ENCODE measurements around the gene FAM111B. TPM values are rescaled to one million over a fixed set of nuclear protein-coding genes. Genes with fewer than 3 reads are reported as not detected.
"Not testable (repeated sequence)": the region's sequence is repeated elsewhere in the genome, so short reads cannot be mapped to it uniquely, and the experiment has no call there.

The FAM111B gene
- total and polyA plus RNA-seq, 8 donors: 11.4 to 21.7 (median 14.2) TPM

GRCh38 chr11:59097113-59097708 is 9.8 kb upstream of the FAM111B start:
- Histone ChIP-seq H3K36me3 (no peaks in the 10 kb centered on the region), H3K9me3 (no peaks in the 10 kb centered on the region), H3K4me1 (peaks cover 0 to 9% of the 10 kb centered on the region in 2 donors), H3K4me3 (no peak overlapping the region), H3K27ac (no peak overlapping the region), H3K27me3 (peaks cover 0 to 7% of the 10 kb centered on the region in 2 donors)
- peak in 2 of 4 donors; percentile 24 to 59 for DNase-seq
- TF ChIP-seq CTCF (IDR thresholded peaks at IDR 0.05): peak; percentile 72
- intact Hi-C loops (cut with DNase I): no loop called here
- ATAC-seq: peak; percentile 86

GRCh38 chr11:59097938-59098337 is 9.1 kb upstream of the FAM111B start:
- peaks cover 0 to 13% of the 10 kb centered on the region in 2 donors for H3K27me3 ChIP-seq
- H3K9me3 ChIP-seq; H3K36me3 ChIP-seq; DNase-seq; ATAC-seq; H3K4me3 ChIP-seq; intact Hi-C loops (cut with DNase I); H3K27ac ChIP-seq: not testable (repeated sequence)
- peaks cover 0 to 13% of the 10 kb centered on the region in 2 donors for H3K4me1 ChIP-seq

- peak; percentile 70 for ATAC-seq
- peak overlapping the region; percentile 3 to 25 for H3K4me3 ChIP-seq
- peak; percentile 16 to 82 (median 65) for DNase-seq
- H3K36me3 ChIP-seq: no peaks in the 10 kb centered on the region
- peaks cover 0 to 26% of the 10 kb centered on the region in 2 donors for H3K4me1 ChIP-seq
- H3K27me3 ChIP-seq: peaks cover 0 to 31% of the 10 kb centered on the region in 2 donors
- H3K9me3 ChIP-seq: no peaks in the 10 kb centered on the region
- H3K27ac ChIP-seq: no peak overlapping the region
- intact Hi-C loops (cut with DNase I): loop anchor here in 1 of 2 donors (5.0 kb wide), 1 partner anchor 35 kb away; no protein-coding TSS in a partner anchor
- TF ChIP-seq CTCF (IDR thresholded peaks at IDR 0.05): peak; percentile 19 to 32
Measured at GRCh38 chr11:59102259-59102765, 4.7 kb upstream of the FAM111B start.

GRCh38 chr11:59107721-59108120 is 684 bp downstream of the FAM111B start:
- peaks cover 0 to 16% of the 10 kb centered on the region in 2 donors for H3K4me1 ChIP-seq
- ATAC-seq; intact Hi-C loops (cut with DNase I); H3K9me3 ChIP-seq; DNase-seq; H3K36me3 ChIP-seq; H3K27ac ChIP-seq: not testable (repeated sequence)
- peaks cover 0 to 20% of the 10 kb centered on the region in 2 donors for H3K27me3 ChIP-seq
- peak overlapping the region in 1 of 2 donors; percentile 56 for H3K4me3 ChIP-seq

GRCh38 chr11:59112494-59112893 is 5.5 kb downstream of the FAM111B start:
- no peak for TF ChIP-seq CTCF (IDR thresholded peaks at IDR 0.05)
- no peaks in the 10 kb centered on the region for H3K27me3 ChIP-seq
- no peak overlapping the region for H3K27ac ChIP-seq
- no peak for ATAC-seq
- H3K9me3 ChIP-seq: peaks cover 0 to 6% of the 10 kb centered on the region in 2 donors
- DNase-seq: no peak
- no peak overlapping the region for H3K4me3 ChIP-seq
- H3K36me3 ChIP-seq: no peaks in the 10 kb centered on the region
- intact Hi-C loops (cut with DNase I): no loop called here
- H3K4me1 ChIP-seq: peaks cover 0 to 2% of the 10 kb centered on the region in 2 donors

GRCh38 chr11:59114344-59114743 is 7.3 kb downstream of the FAM111B start:
- Histone ChIP-seq H3K27me3 (no peaks in the 10 kb centered on the region), H3K36me3 (no peaks in the 10 kb centered on the region), H3K27ac (no peak overlapping the region), H3K4me3 (no peak overlapping the region), H3K4me1 (no peaks in the 10 kb centered on the region), H3K9me3 (peaks cover 0 to 25% of the 10 kb centered on the region in 2 donors)
- DNase-seq (no peak), ATAC-seq (no peak)
- intact Hi-C loops (cut with DNase I): no loop called here
- TF ChIP-seq CTCF (IDR thresholded peaks at IDR 0.05): no peak

All from left lung (tissue), 10 donors.